SK-N-DZ (cell line): Measurements from ENCODE around the gene QPRT.
A peak's percentile ranks its signal among the peaks of the same experiment; 100 is the strongest.
"Not testable (repeated sequence)": the region's sequence is repeated elsewhere in the genome, so short reads cannot be mapped to it uniquely, and the experiment has no call there.

Source experiments
- DNase-seq: peaks from one replicate; pipeline ENCODE4 v3.0.0-alpha.2; 2015; ENCODE audit warnings: low spot score

Gene QPRT

DNA sequence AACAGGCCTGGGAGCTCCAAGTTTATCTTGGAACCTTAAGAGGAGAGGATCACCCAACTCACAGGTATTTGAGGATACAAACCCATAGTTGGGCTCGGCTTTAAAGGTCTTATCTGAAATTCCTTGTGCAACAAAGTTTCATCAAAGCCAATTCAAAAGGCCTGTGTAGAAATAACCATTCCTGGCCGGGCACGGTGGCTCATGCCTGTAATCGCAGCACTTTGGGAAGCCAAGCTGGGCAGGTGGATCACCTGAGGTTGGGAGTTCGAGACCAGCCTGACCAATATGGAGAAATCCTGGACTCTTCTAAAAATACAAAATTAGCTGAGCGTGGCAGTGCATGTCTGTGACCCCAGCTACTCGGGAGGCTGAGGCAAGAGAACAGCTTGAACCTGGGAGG lies 38.1 kb downstream of the QPRT start:
- DNase-seq = no peak

DNA sequence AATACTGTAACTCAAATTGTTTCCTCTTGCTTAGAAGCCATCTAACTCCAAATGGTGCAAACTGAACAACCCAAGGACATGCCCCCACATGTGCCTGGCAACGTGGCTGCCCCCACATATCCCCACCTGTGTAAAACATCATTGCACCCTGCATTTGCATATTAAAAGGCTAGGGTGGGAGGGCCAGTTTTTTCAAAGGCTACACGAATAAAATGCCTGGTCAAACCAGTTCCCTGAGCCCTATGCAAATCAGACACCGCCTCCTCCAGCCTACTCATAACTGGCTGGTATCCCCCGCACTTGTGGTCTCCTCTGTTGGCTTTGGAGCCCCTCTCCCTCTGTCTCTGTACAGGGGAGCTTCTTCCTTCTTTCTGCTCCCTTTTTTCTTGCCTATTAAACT lies 40.1 kb downstream of the QPRT start:
- no peak for DNase-seq

DNA sequence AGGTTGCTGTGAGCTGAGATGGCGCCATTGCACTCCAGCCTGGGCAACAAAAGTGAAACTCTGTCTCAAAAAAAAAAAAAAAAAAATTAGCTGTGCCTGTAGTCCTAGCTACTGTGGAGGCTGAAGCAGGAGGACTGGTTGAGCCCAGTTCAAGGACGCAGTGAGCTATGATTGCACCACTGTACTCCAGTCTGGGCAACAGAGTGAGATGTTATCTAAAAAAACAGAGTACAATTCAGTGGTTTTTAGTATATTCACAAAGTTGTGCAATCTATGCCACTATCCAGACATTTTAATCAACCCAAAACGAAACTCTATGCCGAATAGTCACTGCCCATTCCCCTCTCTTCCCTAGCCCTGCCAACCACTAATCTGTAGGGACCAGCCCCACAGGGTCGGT lies 41.7 kb downstream of the QPRT start:
- no peak for DNase-seq

DNA sequence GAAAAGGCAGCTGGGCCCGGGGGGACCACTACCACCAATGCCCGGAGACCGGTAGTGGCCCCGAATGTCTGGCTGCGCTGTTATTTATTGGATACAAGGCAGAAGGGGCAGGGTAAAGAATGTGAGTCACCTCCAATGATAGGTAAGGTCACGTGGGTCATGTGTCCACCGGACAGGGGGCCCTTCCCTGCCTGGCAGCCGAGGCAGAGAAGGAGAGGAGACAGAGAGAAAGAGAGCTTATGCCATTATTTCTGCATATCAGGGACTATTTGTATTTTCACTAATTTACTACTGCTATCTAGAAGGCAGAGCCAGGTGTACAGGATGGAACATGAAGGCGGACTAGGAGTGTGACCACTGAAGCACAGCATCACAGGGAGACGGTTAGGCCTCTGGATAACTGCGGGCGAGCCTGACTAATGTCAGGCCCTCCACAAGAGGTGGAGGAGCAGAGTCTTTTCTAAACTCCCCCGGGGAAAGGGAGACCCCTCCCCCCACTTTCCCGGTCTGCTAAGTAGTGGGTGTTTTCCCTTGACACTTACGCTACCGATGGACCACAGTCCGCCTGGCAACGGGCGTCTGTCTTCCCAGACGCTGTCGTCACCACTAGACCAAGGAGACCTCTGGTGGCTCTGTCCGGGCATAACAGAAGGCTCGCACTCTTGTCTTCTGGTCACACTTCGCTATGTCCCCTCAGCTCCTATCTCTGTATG lies 42.3 kb downstream of the QPRT start:
- peak; percentile 85 for DNase-seq

DNA sequence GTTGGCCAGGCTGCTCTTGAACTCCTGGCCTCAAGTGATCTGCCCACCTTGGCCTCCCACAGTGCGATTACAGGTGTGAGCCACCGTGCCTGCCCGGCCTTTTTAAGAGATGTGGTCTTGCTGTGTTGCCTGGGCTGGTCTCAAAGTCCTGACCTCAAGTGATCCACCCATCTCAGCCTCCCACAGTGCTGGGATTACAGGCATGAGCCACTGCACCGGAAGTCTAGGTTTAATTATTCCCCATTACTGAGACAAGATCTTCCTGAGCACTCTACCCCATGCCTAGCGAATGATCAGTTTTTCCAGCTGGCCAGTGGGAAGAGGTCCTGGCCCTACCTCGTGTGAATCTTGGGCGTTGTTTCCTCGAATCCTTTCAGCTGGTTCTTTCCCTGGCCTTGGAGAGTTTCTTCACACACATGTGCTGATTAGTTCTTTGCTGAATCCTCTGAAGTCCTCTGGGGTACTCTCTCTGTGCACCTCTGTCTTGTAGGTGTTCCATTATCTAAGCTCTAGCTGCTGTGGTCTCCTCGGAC lies 47.9 kb downstream of the QPRT start:
- peak; percentile 31 for DNase-seq

DNA sequence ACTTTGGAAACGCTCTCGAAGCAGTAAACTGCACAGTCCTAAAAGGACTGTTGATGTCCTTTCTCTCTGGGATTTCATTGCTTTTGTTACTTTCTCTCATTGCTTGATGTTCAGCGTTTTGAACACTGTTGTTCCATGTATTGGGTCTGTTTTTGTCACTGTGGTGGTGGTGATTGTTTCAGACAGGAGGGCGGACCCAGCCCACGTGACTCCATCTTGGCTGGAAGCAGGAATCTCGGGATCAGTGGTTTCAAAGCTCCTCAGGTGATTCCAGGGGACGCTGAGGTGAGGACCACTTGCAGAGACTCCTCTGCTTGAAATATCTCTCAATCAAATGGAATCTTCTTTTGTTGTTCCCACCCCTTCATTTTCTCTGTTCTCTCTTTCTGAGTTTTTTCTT lies 48.5 kb downstream of the QPRT start:
- DNase-seq = peak; percentile 46

DNA sequence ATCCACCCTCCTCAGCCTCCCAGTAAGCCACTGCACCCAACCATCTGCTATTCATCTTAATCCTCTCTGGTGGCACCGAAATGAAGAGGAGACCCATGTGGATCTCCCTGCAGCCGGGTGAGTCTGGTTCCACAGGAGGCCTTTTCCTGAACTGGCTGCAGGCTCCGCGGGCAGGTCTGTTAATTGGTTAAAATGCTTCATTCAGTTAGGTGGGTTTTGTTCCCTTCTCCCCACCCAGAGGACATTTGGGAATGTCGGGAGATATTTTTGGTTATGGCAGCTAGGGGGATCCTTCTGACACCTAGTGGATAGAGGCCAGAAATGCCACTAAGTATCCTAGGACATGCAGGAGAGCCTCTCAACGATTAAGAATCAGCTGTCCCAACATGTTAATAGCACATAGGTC lies 50.1 kb downstream of the QPRT start:
- DNase-seq = peak; percentile 73

DNA sequence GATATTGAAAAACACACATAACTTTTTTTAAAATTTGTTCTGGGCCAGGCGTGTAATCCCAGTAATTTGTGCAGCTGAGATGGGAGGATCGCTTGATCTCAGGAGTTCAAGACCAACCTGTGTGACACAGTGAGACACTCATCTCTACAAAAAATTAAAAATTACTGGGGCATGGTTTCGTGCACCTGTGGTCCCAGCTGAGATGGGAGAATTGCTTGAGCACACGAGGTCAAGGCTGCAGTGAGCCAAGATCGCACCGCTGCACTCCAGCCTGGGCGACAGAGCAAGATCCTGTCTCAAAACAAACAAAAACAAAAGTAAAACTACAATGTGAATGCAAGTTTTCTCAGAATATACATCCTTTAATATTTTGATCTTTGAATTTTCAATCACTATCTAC lies 51.7 kb downstream of the QPRT start:
- no peak for DNase-seq

DNA sequence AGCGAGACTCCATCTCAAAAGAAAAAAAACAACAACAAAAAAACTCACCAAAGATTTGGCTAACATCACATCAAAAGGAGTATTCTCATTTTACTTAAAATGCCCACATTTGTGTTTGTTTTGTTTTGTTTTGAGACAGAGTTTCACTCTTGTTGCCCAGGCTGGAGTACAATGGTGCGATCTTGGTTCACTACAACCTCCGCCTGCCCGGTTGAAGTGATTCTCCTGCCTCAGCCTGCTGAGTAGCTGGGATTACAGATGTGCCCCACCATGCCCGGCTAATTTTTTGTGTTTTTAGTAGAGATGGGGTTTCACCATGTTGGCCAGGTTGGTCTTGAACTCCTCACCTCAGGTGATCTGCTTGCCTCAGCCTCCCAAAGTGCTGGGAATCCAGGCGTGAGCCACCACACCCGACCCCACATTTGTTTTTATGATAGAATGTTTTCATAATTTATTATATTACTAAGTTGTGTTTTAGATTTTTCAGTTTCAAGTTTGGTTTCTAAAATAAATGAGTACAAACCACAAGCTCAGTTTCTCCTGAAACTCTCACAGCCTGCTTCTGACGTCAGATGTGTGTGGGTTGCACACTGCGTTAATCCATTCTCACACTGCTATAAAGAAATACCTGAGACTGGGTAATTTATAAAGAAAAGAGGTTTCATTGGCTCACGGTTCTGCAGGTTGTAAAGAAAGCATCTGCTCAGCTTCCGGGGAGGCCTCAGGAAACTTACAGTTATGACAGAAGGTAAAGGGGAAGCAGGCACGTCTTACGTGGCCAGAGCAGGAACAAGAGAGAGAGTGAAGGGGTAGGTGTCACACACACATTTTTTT lies 53.0 kb downstream of the QPRT start:
- DNase-seq = not testable (repeated sequence)

DNA sequence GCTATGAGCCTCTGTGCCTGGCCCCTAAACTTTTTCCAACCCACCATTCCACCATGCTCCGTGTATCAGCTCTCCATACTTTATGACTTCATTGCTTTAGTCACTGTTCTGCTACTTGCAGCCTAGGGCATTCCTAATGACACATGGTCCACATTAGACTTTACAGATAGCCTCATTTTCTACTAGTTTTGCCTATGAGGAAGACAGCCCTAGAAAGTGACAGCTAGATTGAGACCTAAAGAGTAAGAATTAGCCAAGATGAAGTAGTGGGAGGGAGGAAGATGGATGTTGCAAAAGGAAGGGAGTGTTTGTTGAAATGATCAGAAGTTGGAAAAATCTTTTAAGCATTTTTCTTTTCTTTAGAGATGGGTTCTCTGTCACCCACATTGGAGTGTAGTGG lies 55.8 kb downstream of the QPRT start:
- no peak for DNase-seq

DNA sequence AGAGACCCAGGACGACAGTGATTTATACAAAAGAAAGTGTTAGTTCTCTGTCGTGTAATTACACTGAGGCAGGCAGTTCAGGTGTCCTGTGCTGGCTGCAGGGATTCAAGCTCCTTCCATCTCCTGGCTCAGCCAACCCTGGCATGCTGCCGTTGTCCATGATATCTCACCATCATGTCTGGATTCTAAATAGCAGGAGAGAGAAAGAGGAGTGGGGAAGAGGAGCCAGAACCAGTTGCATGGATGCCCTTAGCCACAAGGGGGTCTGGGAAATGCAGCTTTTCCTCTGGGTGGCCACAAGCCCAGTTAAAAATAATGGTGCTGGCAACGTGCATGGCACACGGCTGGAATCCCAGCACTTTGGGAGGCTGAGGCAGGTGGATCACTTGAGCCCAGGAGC lies 57.1 kb downstream of the QPRT start:
- peak; percentile 63 for DNase-seq

DNA sequence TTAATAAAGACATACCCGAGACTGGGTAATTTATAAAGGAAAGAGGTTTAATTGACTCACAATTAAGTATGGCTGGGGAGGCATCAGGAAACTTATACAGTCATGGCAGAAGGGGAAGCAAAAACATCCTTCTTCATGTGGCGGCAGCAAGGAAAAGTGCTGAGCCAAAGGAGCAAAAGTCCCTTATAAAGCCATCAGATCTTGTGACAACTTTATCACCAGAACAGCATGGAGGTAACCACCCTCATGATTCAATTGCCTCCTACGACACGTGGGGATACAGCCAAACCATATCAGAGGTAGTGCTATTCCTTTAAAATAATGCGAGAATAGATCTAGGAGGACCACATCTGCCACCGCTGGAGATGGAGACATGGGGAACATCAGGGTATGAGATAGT lies 57.8 kb downstream of the QPRT start:
- DNase-seq = no peak

DNA sequence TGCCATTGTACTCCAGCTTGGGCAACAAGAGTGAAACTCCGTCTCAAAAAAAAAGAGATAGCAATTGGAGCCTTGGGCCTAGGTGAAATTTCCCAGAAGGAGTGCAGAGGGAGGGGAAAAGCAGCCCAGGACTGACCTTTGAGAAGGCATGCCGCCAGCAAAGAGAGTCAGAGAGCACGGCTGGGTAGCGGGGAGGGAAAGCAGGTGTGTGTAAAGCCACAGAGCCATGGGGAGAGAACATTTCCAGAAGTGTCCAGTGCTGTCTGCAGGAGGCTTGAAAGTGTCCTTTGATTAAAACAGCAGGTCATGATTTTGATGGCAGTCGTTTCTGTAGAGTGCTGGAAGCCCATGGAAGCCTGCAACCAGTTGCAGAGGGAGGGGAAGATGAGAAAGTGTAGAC lies 58.7 kb downstream of the QPRT start:
- no peak for DNase-seq

DNA sequence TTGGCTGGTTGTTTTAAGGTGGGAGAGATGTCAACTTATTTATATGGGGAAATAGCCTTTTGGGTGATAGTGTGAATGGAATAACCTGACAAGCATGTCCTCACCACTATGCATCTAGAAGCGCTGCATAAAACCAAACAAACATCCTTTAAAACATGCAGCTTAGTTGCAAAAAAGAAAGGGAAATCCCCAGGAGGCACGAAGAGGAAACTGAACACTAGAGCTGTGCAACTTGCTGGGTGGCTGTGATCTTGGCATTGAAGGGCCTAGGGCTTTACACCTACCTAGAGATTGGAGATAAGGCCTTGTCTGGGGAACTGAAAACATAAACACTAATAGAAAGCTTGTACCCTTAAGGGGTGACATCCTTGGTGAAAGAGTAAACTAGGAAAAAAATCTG lies 59.5 kb downstream of the QPRT start:
- no peak for DNase-seq

DNA sequence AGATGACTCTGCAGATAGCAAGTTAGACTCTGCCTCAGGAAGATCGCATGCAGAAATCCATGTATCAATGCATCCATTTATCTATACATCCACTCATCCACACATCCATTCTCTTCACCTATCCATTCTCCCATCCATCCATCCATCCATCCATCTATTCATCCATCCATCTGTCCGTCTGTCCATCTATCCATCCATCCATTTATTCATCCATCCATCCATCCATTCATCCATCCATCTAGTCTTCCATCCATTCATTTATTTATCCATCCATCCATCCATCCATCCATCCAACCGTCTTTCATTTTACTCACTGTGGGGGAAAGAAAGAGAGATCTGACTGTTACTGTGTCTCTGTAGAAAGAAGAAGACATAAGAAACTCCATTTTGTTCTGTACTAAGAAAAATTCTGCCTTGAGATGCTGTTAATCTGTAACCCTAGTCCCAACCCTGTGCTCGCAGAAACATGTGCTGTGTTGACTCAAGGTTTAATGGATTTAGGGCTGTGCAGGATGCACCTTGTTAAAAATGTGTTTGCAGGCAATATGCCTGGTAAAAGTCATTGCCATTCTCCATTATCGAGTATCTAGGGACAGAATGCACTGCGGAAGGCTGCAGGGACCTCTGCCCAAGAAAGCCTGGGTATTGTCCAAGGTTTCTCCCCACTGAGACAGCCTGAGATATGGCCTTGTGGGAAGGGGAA lies 61.1 kb downstream of the QPRT start:
- DNase-seq = not testable (repeated sequence)

DNA sequence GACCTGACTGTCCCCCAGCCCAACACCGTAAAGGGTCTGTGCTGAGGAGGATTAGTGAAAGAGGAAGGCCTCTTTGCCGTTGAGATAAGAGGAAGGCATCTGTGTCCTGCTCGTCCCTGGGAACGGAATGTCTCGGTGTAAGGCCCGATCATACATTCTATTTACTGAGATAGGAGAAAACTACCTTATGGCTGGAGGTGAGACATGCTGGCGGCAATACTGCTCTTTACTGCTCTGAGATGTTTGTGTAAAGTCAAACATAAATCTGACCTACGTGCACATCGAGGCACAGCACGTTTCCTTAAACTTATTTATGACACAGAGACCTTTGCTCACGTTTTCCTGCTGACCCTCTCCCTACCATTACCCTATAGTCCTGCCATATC lies 61.6 kb downstream of the QPRT start:
- not testable (repeated sequence) for DNase-seq

DNA sequence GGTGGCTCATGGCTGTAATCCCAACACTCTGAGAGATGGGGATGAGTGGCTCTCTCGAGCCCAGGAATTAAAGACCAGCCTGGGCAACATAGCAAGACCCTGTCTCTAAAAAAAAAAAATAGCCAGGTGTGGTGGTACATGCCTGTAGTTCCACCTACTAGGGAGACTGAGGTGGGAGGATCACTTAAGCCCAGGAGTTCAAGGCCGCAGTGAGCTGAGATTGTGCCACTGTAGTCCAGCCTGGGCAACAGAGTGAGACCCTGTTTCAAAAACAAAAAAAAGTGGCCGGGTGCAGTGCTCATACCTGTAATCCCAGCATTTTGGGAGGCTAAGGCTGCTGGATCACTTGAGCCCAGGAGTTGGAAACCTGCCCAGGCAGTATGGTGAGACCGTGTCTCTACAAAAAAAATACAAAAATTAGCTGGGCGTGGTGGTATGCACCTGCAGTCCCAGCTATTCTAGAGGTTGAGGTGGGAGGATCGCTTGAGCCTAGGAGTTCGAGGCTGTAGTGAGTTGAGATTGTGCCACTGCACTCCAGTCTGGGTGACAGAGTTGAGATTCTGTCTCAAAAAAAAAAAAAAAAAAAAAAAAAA lies 63.8 kb downstream of the QPRT start:
- no peak for DNase-seq

DNA sequence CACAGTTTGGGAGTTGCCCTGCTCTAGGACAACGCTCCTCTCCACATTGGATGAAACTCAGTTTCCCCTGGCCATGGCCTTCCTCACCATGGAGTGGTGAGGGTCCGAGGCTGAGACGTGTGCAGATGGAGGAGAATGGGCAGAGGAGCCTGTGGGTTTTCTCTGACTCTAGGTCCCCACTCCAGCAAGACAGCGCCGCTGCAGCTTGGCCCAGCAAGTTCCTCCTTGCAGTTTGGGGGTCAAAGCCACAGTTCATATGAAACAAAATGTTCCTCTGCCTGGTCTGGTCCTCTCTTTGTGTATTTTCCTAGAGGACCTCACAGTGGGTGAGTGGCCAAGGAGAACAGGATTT lies 64.5 kb downstream of the QPRT start:
- DNase-seq = no peak

DNA sequence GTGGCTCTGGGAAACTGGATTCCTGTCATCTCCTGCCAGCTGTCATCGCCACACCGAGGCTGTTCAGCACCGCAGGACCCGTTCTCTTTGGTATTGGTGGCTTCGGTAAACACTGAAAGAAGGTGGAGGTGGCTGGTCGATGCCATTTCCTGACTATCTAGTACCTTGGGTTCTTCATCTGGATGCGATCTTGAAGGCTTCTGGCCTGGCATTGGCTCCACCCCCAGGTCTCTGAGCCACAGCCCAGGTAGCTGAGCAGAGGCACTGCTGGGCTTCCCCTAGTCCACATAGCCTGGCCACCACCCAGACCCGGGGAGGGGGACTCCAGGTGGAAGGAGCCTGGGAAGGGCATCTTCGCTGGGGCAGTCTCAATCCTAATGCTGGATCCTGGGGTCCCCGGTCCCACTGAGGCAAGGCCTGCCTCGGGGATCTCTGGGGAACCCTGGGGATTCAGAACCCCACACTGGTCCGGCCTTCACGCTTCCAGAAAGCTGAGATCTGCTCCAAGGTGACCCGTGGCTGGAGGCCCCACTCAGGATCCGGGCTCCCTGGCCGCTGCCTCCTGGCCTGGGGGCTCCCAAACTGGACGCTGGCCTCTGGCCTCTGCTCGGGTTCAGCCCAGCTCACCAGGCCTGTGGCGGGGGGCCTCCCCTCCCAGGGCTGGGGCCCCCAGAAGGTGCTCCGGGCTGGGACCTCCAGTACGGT lies 65.0 kb downstream of the QPRT start:
- DNase-seq = no peak

DNA sequence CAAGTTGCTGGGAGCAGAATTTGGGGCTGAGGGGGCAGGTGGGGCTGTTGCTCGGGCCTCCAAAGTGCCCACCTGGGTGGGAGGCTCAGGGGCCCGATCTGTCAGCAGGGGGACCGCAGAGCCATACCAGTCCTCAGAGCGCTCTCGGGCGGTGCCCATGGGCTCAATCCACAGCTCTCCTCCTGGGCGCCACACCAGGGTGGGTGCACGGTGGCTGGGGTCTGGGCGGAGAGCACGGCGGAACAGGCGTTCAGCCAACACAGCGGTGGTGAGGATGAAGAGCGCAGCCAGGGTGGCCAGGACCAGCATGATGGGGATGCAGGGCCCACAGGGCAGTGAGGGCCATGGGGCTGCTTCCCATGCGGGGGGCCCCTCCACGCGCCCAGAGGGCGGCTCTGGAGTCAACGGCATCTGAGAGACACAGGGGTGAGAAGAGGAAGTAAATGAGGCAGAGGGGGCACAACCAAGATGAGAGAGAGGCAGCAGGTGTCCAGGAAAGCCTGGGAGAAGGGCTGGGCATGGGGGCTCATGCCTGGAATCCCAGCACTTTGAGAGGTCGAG lies 65.6 kb downstream of the QPRT start:
- DNase-seq = no peak
